Endodermal cell (in vitro differentiated cells): ENCODE measurements around the gene TSC1. TPM values are rescaled to one million over a fixed set of nuclear protein-coding genes. Genes with fewer than 3 reads are reported as not detected.
A peak's percentile ranks its signal among the peaks of the same experiment; 100 is the strongest.

Experiments
- DNase-seq: peaks from one replicate; pipeline ENCODE4 v3.0.0-alpha.2; 2017
- H3K27ac ChIP-seq: 2 replicates; pipeline ENCODE4 v1.5.1; 2013; ENCODE audit warnings: mild to moderate bottlenecking, low read depth, low read length, moderate library complexity
- H3K27me3 ChIP-seq: 2 replicates; pipeline ENCODE4 v1.6.1; 2013; ENCODE audit warnings: mild to moderate bottlenecking, low read length, moderate library complexity; ENCODE audit not compliant: insufficient read depth, control insufficient read depth, poor library complexity, severe bottlenecking
- H3K36me3 ChIP-seq: 2 replicates; pipeline ENCODE4 v1.7.0; 2013; ENCODE audit warnings: mild to moderate bottlenecking, low read length, moderate library complexity; ENCODE audit not compliant: control insufficient read depth, insufficient read depth
- H3K4me1 ChIP-seq: one replicate; pipeline ENCODE4 v1.7.0; 2013; ENCODE audit warnings: low read length; ENCODE audit not compliant: control insufficient read depth, insufficient read depth
- H3K4me3 ChIP-seq: 2 replicates; pipeline ENCODE4 v1.5.1; 2013; ENCODE audit warnings: mild to moderate bottlenecking, low read length, moderate library complexity
- H3K9ac ChIP-seq: 2 replicates; pipeline ENCODE4 v1.6.1; 2013; ENCODE audit warnings: mild to moderate bottlenecking, low read length, moderate library complexity; ENCODE audit not compliant: poor library complexity, severe bottlenecking; ENCODE audit errors: extremely low read depth
- H3K9me3 ChIP-seq: 2 replicates; pipeline ENCODE4 v1.6.1; 2013; ENCODE audit warnings: mild to moderate bottlenecking, low read length, moderate library complexity; ENCODE audit not compliant: control insufficient read depth
- H3K27ac Mint-ChIP-seq: 2 replicates; pipeline ENCODE4 v1.8.0; 2020; ENCODE audit warnings: mixed read lengths
- H3K27me3 Mint-ChIP-seq: 2 replicates; pipeline ENCODE4 v1.8.0; 2021; ENCODE audit warnings: mild to moderate bottlenecking, mixed read lengths; ENCODE audit not compliant: insufficient read depth
- H3K36me3 Mint-ChIP-seq: 2 replicates; pipeline ENCODE4 v1.8.0; 2020; ENCODE audit warnings: low read depth, mixed read lengths
- H3K4me1 Mint-ChIP-seq: 2 replicates; pipeline ENCODE4 v1.8.0; 2020; ENCODE audit warnings: mixed read lengths
- H3K4me3 Mint-ChIP-seq: 2 replicates; pipeline ENCODE4 v1.8.0; 2020; ENCODE audit warnings: mild to moderate bottlenecking, moderate library complexity, mixed read lengths
- H3K9me3 Mint-ChIP-seq: 2 replicates; pipeline ENCODE4 v1.8.0; 2020; ENCODE audit warnings: mild to moderate bottlenecking, mixed read lengths
- CTCF ChIP-seq: fragments of 200-600 bp; sonication (generic); conservative IDR thresholded peaks from 2 replicates; pipeline ENCODE4 v1.5.0; 2021; ENCODE audit warnings: antibody characterized with exemption, mild to moderate bottlenecking
- WGBS, 2 experiments: methylation state at CpG; one replicate each; pipeline versions ENCODE4 v1.1.5 to v1.1.7; 2013; ENCODE audit warnings: missing lambda C conversion rate in 2 of 2, mixed read lengths in 1 of 2; ENCODE audit not compliant: insufficient coverage in 1 of 2, insufficient read length in 1 of 2; 5-methylcytosine and 5-hydroxymethylcytosine counted together
- long read RNA-seq, 4 experiments: library from polyadenylated mRNA in 2 of 4; library from RNA in 1 of 4; library from capped mRNA in 1 of 4; stranded (forward) in 3 of 4; unstranded in 1 of 4; transcript quantifications; one replicate each; pipeline ENCODE4 v2.0.0, GENCODE V29; 2020 to 2021; ENCODE audit warnings: inconsistent platforms in 1 of 4
- polyA plus RNA-seq, 2 experiments: library from polyadenylated mRNA; stranded (reverse); fragments of 50-300 nt; gene quantifications; one replicate each; pipeline ENCODE4 v1.2.3, GENCODE V29; 2013
- total RNA-seq, 2 donors: library from RNA; stranded (reverse); fragmentation: NEBNext Ultra II Directional in 1 of 2; extraction: Animal tissue kit (Norgen Biotek cat#: 25700) in 1 of 2; gene quantifications; 2 replicates in 1 of 2; 3 replicates in 1 of 2; pipeline ENCODE4 v1.2.1, GENCODE V29; 2021

TSC1 gene
- total RNA-seq: 10 to 100 TPM; 67.8 to 72.9 TPM
- polyA plus RNA-seq (2013, experiment 1 of 2): 37.9 TPM
- polyA plus RNA-seq (2013, experiment 2 of 2): 33.7 TPM
- long read RNA-seq, experiment 1, partial matches to known transcripts: 6 of 19 reads
- long read RNA-seq, experiment 1, other reads (novel, unspliced or antisense): 12 of 19 reads
- long read RNA-seq, experiment 2, full-length matches to known transcripts: 13 of 43 reads
- long read RNA-seq, experiment 2, partial matches to known transcripts: 8 of 43 reads
- long read RNA-seq, experiment 2, other reads (novel, unspliced or antisense): 22 of 43 reads
- long read RNA-seq, experiment 3, full-length matches to known transcripts: 33 of 84 reads
- long read RNA-seq, experiment 3, partial matches to known transcripts: 28 of 84 reads
- long read RNA-seq, experiment 3, other reads (novel, unspliced or antisense): 23 of 84 reads
- long read RNA-seq, experiment 4, partial matches to known transcripts: 3 of 6 reads
- long read RNA-seq, experiment 4, other reads (novel, unspliced or antisense): 1 of 6 reads

- Histone ChIP-seq H3K27me3 (no peaks in the 10 kb centered on the region), H3K27ac (peak within 1 kb of the TSS; percentile 99), H3K4me3 (peak within 1 kb of the TSS; percentile 89), H3K4me1 (no peaks in the 10 kb centered on the region), H3K9me3 (no peaks in the 10 kb centered on the region), H3K9ac (peak within 1 kb of the TSS; percentile 97), H3K36me3 (no peaks in the 10 kb centered on the region)
- peak within 1 kb of the TSS; percentile 96 for H3K4me3 Mint-ChIP-seq
- H3K27ac Mint-ChIP-seq: peak within 1 kb of the TSS; percentile 100
- DNase-seq: peak; percentile 99
- TF ChIP-seq CTCF: no peak
- H3K4me1 Mint-ChIP-seq: peaks cover 39% of the 10 kb centered on the region
- H3K27me3 Mint-ChIP-seq: no peaks in the 10 kb centered on the region
- no peaks in the 10 kb centered on the region for H3K9me3 Mint-ChIP-seq
- no peaks in the 10 kb centered on the region for H3K36me3 Mint-ChIP-seq
- WGBS, 2 experiments: 0 to 1% methylated on average over 22 to 72 of the region's 72 CpGs
Observed at GRCh38 chr9:132944294-132945185, at the start of gene TSC1. Gene TSC1, minus strand, starts transcription at chr9:132944616. Its CDS starts 15,744 bp downstream, at chr9:132928872.

GRCh38 chr9:132993511-132993939, 49.1 kb upstream of the TSC1 start:
- Histone ChIP-seq H3K36me3 (no peaks in the 10 kb centered on the region), H3K27ac (no peak overlapping the region), H3K4me3 (no peak overlapping the region), H3K9me3 (no peaks in the 10 kb centered on the region), H3K27me3 (no peaks in the 10 kb centered on the region), H3K9ac (no peak overlapping the region), H3K4me1 (peaks cover 13% of the 10 kb centered on the region)
- 90 to 91% methylated on average over 14 of the region's 14 CpGs for WGBS, 2 experiments
- Mint-ChIP-seq H3K9me3 (peaks cover 2% of the 10 kb centered on the region), H3K27me3 (no peaks in the 10 kb centered on the region), H3K4me3 (no peak overlapping the region), H3K4me1 (peaks cover 49% of the 10 kb centered on the region), H3K27ac (no peak overlapping the region), H3K36me3 (no peaks in the 10 kb centered on the region)
- no peak for TF ChIP-seq CTCF
- peak; percentile 58 for DNase-seq
